Thyroid gland (tissue), 4 donors: ENCODE measurements around the gene ULK1.
"Not testable (repeated sequence)": the region's sequence is repeated elsewhere in the genome, so short reads cannot be mapped to it uniquely, and the experiment has no call there.

Source experiments
- CTCF ChIP-seq, 6 experiments: fragments of 200-600 bp in 3 of 6; fragments of 450-650 bp in 3 of 6; sonication (generic) in 3 of 6; IDR thresholded peaks; one replicate each; pipeline ENCODE4 v1.5.1; 2016 to 2019; ENCODE audit warnings: antibody characterized with exemption in 6 of 6, mild to moderate bottlenecking in 2 of 6, inconsistent platforms in 1 of 6, moderate library complexity in 1 of 6
- POLR2A ChIP-seq, 2 donors: fragments of 450-650 bp; IDR thresholded peaks; one replicate each; pipeline ENCODE4 v1.6.1; 2017; ENCODE audit warnings: antibody characterized with exemption in 2 of 2, mild to moderate bottlenecking in 2 of 2, moderate library complexity in 1 of 2

- TF ChIP-seq POLR2A, CTCF (IDR thresholded peaks at IDR 0.05): not testable (repeated sequence)
Observed at GRCh38 chr12:131874972-131875371, 19.4 kb upstream of the ULK1 start.
